ENCODE data around the gene DNAH1. TPM values are rescaled to one million over a fixed set of nuclear protein-coding genes. Genes with fewer than 3 reads are reported as not detected.
A peak's percentile ranks its signal among the peaks of the same experiment; 100 is the strongest.

The DNAH1 gene
- total and polyA plus RNA-seq, 2 experiments from 2014 or later: 0.81 to 3.6 TPM

DNA sequence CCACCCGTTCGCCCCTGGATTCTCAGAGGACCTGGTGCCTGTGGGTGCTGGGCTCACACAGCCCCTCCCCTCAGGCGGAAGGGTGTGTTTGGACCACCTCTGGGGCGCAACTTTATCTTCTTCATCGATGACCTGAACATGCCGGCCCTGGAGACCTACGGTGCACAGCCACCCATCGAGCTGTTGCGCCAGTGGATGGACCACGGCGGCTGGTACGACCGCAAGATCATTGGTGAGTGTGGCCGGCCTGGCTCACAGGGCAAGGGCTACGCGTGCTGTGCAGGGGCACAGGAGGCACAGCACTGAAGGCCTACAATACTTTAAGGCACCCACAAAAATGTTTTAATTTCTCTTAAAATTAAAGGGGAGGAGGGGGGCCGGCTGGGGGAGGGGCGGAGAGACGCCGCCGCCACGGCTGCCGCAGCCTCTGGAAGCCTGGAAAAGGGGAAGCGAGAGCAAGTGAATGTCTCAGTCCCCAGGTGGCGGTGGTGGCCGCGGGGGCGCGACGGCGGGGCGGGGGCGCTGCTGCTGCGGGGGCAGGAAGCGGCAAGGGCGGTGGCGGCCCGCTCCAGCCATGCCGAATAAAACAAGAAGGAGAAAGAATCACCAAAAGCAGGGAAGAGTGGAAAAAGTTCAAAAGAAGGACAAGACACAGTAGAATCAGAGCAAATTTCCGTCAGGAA, 56.8 kb downstream of the DNAH1 start:
- no peak overlapping the region for H3K27ac ChIP-seq
- no peaks in the 10 kb centered on the region for H3K36me3 ChIP-seq
- TF ChIP-seq, protein P1, sequence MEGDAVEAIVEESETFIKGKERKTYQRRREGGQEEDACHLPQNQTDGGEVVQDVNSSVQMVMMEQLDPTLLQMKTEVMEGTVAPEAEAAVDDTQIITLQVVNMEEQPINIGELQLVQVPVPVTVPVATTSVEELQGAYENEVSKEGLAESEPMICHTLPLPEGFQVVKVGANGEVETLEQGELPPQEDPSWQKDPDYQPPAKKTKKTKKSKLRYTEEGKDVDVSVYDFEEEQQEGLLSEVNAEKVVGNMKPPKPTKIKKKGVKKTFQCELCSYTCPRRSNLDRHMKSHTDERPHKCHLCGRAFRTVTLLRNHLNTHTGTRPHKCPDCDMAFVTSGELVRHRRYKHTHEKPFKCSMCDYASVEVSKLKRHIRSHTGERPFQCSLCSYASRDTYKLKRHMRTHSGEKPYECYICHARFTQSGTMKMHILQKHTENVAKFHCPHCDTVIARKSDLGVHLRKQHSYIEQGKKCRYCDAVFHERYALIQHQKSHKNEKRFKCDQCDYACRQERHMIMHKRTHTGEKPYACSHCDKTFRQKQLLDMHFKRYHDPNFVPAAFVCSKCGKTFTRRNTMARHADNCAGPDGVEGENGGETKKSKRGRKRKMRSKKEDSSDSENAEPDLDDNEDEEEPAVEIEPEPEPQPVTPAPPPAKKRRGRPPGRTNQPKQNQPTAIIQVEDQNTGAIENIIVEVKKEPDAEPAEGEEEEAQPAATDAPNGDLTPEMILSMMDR (IDR thresholded peaks at IDR 0.05; ENCODE audit: low read depth, low read length): no peak
- H3K4me3 ChIP-seq: no peak overlapping the region
- H3K4me1 ChIP-seq (ENCODE audit: low read depth): no peaks in the 10 kb centered on the region
- H3K9me3 ChIP-seq (ENCODE audit: low read depth): no peaks in the 10 kb centered on the region
- H3K27me3 ChIP-seq: no peaks in the 10 kb centered on the region
- peak in 1 of 2 donors; percentile 5 for DNase-seq (ENCODE audit: low read depth in 1 of 2, low spot score in 1 of 2)

DNA sequence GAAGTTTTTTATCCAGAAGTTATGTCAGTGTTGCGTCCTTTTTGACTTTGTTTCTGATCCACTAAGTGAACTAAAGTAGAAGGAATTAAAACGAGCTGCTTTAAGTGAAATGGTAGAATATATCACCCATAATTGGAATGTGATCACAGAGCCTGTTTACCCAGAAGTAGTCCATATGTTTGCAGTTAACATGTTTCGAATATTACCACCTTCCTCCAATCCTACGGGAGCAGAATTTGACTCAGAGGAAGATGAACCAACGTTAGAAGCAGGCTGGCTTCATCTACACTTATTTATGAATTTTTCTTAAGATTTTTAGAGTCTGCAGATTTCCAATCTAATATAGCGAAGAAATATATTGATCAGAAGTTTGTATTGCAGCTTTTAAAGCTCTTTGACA, 57.6 kb downstream of the DNAH1 start:
- Histone ChIP-seq H3K4me3 (no peak overlapping the region), H3K4me1 (ENCODE audit: low read depth) (no peaks in the 10 kb centered on the region), H3K27ac (no peak overlapping the region), H3K9me3 (ENCODE audit: low read depth) (no peaks in the 10 kb centered on the region), H3K36me3 (no peaks in the 10 kb centered on the region), H3K27me3 (no peaks in the 10 kb centered on the region)
- TF ChIP-seq, protein P1 (IDR thresholded peaks at IDR 0.05; ENCODE audit: low read depth, low read length): no peak
- no peak for DNase-seq (ENCODE audit: low read depth in 1 of 2, low spot score in 1 of 2)

DNA sequence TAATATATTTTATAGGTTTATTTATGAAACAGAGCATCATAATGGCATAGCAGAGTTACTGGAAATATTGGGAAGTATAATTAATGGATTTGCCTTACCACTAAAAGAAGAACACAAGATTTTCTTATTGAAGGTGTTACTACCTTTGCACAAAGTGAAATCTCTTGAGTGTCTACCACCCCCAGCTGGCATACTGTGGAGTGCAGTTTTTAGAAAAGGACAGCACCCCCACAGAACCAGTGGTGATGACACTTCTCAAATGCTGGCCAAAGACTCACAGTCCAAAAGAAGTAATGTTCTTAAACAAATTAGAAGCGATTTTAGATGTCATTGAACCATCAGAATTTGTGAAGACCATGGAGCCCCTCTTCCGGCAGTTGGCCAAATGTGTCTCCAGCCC, 58.1 kb downstream of the DNAH1 start:
- Histone ChIP-seq H3K4me1 (ENCODE audit: low read depth) (no peaks in the 10 kb centered on the region), H3K27ac (no peak overlapping the region), H3K27me3 (no peaks in the 10 kb centered on the region), H3K36me3 (no peaks in the 10 kb centered on the region), H3K4me3 (no peak overlapping the region), H3K9me3 (ENCODE audit: low read depth) (no peaks in the 10 kb centered on the region)
- DNase-seq (ENCODE audit: low read depth in 1 of 2, low spot score in 1 of 2): no peak
- TF ChIP-seq, protein P1 (IDR thresholded peaks at IDR 0.05; ENCODE audit: low read depth, low read length): no peak

DNA sequence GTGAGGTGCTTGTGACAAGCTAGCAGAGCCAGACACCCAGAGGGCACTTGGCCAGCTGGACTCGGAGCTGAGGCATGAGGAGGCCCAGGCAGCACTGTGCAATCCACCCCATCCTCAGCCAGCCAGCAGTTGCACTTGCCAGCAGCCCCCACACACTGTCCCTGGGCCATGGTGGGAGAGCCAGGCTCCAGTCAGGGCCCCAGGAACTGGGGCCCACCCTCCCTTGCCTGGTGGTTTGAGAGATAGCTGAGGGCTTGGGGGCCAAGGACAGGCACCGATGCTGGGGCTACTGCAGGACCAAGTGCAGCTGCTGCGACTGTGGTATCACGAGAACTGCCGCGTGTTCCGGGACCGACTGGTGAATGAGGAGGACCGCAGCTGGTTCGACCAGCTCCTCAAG, 63.5 kb downstream of the DNAH1 start:
- TF ChIP-seq, protein P1 (IDR thresholded peaks at IDR 0.05; ENCODE audit: low read depth, low read length): no peak
- Histone ChIP-seq H3K36me3 (no peaks in the 10 kb centered on the region), H3K4me3 (no peak overlapping the region), H3K27me3 (no peaks in the 10 kb centered on the region), H3K27ac (no peak overlapping the region), H3K9me3 (ENCODE audit: low read depth) (no peaks in the 10 kb centered on the region), H3K4me1 (ENCODE audit: low read depth) (no peaks in the 10 kb centered on the region)
- no peak for DNase-seq (ENCODE audit: low read depth in 1 of 2, low spot score in 1 of 2)

DNA sequence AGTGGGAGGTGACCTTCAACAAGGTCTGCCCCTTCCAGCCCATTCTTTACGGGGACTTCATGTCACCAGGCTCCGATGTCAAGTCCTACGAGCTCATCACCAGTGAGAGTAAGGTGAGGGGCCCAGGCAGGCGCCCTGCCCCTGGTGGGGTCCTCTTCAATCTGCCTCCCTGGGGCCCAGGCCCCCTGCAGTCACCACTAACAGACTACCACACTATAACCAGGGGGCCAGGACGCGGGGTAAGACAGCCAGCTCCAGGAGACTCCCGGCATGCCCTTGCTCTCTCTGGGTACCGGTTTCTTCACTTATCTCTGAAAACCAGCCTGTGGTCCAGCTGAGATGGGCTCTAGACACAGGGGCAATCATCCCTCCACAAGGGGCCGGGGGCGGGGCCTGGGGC, 63.9 kb downstream of the DNAH1 start:
- TF ChIP-seq, protein P1 (IDR thresholded peaks at IDR 0.05; ENCODE audit: low read depth, low read length): no peak
- Histone ChIP-seq H3K9me3 (ENCODE audit: low read depth) (no peaks in the 10 kb centered on the region), H3K4me1 (ENCODE audit: low read depth) (no peaks in the 10 kb centered on the region), H3K36me3 (no peaks in the 10 kb centered on the region), H3K4me3 (no peak overlapping the region), H3K27ac (no peak overlapping the region), H3K27me3 (no peaks in the 10 kb centered on the region)
- no peak for DNase-seq (ENCODE audit: low read depth in 1 of 2, low spot score in 1 of 2)
